Fibroblast of the conjunctiva (primary cell): Measurements from ENCODE around the gene SLAMF1.
"Not testable (repeated sequence)": the region's sequence is repeated elsewhere in the genome, so short reads cannot be mapped to it uniquely, and the experiment has no call there.

Experiments used
- DNase-seq: peaks from one replicate; pipeline ENCODE4 v3.0.0-alpha.2; 2010; ENCODE audit warnings: low read depth

The SLAMF1 gene

DNA sequence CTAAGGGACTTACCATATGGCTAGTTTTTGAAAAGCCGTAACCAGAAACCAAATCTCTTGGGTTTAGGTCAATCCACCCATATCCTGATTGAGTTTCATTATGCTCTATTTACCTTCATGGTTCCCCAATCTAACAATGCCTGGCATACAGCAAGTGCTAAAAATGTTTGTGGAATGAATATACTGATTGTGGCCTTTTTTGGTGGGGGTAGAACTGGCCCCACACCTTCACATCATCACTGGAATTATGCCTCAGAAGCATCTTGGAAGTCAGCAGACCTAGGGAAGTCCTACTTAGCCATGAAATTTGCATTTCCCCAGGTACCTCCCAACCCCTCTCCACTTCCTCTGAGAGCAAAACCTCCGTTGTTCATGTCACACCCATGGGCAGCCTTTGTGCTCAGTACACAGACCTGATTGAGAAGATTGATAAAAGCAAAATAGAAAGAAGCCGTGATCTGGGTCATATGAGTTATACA lies 17.8 kb upstream of the SLAMF1 start:
- DNase-seq, result no peak

DNA sequence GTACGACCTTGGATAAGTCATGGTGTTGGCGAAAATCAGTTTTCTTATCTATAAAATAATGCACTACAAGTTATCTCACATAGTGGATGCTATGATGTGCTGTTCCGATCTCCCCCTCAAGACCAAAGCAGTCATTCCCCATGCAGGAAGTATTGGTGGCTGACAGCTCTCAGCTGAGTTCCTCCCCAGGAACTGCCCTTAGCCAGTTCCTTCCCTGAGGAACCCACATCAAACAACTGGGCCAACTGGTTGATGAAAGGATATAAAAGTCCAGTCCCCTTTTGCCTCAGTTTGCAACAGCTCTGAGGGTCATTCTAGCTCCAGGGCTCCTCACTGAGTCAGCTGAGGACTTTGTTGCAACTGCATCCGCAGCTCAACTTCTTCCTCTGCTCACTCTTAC lies 16.1 kb upstream of the SLAMF1 start:
- no peak for DNase-seq

DNA sequence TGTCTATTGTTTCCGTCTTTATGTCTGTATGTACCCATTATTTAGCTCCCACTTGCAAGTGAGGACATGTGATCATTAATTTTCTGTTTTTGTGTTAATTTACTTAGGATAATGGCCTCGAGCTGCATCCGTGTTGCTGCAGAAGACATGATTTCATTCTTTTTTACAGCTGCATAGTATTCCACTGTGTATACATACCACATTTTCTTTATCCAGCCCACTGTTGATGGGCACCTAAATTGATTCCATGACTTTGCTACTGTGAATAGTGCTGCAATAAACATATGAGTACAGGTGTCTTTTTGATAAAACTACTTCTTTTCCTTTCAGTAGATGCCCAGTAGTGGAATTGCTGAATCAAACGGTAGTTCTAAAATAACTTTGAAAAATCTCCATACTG lies 12.7 kb upstream of the SLAMF1 start:
- DNase-seq, result no peak

DNA sequence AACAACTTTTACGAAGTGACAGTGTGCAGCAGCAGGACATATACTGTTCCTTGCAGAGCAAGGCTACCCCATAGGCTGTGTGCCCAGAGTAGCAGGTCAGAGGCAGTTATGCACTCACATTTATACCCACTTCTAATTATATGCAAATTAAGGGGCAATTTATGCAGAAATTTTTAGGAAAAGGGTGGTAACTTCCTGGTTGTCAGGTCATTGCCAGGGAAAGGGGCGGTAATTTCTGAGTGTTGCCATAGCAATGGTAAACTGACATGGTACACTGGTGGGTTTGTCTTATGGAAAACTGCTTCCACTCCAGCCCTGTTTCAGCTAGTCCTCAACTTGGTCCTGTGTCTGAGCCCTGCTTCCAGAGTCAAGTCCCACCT lies 12.0 kb upstream of the SLAMF1 start:
- DNase-seq, result no peak

DNA sequence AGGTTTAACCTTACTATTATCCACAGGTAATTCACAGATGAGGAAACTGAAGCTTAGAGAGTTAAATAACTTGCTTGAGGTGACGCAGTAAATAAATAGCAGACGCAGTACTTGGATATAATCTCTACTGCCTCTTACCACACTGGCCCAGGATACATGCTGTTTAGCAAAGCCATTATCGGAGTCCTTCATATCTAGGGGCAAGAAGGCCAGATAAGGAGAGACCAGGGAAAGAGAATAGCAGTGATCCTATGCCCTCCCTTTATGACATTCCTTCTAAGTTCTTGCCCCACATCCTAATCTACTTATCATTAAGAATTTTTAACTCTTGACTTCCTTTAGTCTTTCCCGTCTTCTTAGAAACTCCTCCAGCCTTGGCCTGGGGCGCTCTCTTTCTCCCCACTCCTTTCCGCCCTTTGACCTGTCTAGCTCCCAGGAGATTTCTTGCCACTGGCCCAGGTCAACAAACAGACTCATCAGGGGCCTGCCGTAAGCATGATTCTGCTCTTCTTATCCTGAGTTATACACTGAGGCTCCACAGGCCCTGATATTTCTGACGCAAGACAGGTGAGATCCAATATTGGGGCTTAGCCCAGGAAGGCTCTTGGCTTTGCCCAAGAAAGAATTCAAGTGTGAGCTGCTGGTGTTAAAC lies 11.4 kb upstream of the SLAMF1 start:
- DNase-seq, result no peak

DNA sequence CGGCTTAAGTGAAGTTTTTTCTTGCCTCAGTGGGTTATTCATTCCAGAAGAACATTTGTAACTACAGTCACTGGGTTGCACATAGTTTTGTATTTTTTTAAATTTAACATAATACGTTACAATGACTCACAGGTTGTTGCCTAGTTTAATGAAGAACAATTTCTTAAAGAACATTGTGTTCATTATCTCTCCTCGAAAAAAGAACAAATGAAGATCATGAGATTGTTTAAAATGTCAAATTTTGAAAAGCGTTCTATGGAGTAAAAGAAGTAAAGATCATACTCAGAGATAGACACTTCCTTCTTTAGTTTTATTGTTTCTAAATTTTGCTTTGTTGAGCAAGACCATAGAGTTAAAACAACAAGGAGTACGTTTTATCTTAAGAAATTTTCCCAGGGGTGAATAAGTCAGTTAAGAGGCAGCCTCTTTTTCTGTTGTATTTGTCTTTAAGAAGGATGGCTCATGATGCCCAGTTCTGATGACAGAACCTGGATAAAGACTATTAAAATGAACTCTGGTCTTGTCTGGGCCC lies 10.5 kb upstream of the SLAMF1 start:
- DNase-seq, result no peak

DNA sequence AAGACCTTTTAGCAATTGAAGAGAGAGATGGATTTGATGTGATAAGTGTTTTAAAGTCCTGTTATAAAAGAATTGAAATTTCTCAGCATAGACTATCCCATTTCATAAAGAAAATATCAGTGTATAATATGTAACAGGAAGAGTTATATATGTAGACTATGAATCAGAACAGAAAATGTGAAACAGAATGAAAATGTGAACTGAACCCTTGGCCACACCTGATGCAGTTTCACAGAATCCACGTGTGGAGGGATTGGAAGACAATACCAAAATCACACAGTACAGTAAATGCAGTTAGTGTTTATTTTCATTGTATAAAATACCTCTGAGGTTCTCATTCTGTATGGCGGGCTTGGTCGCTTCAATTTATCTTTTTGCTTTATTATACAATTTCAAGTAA lies 9.9 kb upstream of the SLAMF1 start:
- no peak for DNase-seq

DNA sequence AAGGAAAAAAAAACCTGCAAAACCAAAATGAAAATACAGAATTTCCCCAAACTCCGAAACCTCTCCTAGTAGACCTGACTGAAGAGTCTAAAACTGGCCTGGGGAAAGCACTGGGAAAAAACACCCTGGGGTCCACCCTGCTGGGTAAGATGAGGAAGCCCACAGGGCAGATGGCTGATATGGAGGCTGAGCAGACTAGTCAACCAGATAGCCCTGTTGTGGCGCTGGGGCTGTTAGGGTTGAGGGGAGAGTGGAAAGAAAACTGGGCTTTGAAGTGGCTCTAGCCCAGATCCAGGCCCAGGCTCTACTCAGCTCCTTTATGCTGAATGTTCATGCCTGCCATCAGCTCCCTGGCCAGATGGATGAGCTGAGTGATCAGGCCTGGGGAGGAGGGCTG lies 6.8 kb upstream of the SLAMF1 start:
- DNase-seq, result no peak

DNA sequence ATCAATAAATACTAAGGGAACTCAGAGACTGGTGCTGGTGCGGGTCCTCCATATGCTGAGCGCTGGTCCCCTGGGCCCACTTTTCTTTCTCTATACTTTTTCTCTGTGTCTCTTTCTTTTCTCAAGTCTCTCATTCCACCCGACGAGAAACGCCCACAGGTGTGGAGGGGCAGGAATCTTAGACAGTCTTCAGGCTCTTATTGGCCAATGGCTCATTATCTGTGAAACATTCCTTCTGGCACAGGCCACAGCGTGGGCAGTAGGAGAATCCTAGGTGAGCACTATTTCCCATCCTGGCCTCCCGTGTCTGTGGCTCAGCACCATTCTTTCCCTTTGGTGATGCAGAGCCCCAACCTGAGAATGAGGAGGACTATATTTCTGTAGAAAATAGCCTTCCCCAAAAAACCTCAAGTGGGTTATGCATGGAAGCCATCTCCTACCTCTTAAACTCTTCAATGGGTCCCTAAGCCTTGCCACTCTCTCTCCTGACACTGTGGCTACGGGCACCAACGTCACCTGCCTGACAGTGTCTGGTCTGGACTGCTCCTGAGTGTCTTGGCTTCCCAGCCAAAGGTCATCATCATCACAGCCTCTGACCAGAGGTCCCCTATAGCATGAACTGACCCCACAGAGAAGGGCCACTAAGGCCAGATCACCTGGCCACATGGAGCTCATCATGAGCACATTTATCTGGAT lies 6.2 kb upstream of the SLAMF1 start:
- no peak for DNase-seq

DNA sequence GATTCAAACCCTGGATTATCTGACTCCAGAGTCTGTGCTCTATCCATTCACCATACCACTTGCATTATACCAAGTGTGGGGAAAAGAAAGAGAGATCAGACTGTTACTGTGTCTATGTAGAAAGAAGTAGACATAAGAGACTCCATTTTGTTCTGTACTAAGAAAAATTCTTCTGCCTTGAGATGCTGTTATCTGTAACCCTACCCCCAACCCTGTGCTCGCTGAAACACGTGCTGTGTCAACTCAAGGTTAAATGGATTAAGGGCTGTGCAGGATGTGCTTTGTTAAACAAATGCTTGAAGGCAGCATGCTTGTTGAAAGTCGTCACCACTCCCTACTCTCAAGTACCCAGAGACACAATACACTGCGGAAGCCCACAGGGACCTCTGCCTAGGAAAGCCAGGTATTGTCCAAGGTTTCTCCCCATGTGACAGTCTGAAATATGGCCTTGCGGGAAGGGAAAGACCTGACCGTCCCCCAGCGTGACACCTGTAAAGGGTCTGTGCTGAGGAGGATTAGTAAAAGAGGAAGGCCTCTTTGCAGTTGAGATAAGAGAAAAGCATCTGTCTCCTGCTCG lies 5.3 kb upstream of the SLAMF1 start:
- DNase-seq, result not testable (repeated sequence)

DNA sequence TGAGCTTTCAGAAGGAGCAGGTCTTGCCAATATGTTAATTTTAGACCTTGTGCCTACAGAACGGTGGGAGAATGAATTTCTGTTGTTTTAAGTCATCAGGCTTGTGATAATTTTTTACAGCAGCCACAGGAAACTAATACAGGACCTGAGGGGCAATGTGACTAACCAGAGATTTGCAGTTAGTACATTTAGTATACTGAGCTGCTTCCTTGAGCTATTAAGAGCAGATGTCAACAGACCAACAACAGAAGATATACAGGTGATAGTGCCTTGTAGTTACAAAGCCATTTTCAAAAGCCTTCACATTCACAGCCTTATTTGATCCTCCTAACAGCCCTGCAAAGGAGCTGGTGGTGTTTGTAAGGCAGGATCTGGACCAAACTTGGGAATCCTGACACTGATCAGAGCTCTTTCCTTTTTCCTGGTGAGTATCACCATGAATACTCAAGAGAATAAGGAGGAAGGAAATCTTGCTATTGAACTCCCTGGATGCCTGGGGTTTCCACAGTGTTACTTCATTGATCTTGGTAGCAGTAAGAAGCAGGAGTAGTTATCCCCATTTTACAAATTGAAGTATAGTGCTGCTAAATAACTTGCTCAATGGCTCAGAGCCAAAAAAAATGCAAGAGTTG lies 4.7 kb upstream of the SLAMF1 start:
- DNase-seq, result no peak

DNA sequence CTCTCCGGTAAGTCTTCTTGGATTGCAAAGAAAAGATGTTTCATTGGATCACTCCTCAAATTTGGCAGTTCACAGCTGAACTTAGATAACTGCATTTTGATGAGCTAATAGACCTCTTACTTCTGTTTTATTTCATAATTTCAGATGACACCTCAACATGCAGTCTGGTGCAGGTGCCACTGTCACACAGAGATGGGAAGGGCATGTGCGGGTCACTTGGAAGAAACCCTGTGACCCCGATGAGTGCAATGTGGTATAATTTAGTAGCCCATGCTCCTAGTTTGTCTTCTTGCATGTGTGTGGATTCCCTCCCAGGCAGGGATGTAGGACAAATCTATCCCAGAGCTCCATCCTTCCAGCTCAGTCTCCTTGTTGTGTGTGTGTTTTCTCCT lies 481 bp upstream of the SLAMF1 start:
- DNase-seq, result no peak

DNA sequence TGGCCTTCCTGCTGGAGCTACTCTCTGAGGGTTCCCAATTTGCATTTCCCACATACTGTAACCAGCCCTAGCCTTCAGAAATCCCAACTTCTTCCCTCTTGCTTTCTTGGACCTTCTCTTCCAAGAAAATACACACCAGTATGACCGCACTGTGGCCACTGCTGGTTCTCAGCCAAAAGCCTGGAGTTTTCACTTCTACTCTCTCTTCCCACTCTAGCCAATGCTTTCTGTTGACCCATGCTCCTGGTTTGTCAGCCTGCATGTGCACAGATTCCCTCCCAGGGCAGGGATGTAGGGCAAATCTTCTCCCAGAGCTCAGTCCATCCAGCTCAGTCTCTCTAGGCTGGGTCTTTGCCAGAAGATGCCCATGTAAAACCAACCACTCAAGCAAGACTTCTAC lies 664 bp downstream of the SLAMF1 start:
- DNase-seq, result no peak

DNA sequence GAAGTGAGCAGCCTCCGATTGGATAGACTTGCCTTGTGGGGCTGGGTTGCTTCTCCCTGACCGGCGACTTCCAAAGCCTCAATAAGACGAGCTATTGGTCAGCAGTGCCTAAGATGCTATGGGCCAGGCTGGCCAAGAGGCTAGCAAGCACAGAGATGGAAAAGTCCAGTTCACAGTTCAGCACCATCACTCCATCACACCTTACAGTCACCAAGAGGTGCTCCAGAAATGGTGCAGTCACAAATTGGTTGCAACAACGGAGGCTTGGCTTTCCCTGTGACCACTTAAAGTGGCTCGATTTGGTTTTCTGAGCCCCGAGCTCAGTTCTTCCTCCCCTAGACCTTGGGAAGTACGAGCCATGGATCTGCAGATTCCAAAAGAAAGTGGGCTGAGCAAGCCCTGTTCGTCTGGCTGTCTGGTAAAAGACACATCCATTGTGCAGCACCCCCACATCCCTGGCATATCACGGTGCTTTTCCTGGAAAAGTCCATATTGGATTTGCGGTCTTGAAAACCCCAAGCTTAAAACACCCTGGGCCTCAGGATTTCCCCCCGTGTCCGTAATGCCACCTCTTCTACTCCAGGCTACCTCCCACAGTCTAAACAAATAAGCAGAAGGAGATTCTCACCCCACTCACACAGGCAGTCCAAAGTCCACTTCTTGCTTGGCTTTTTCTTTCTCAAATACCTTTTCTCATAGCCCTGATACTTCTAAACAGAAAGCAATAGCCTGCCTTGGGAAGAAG lies 1.3 kb downstream of the SLAMF1 start:
- DNase-seq, result no peak

DNA sequence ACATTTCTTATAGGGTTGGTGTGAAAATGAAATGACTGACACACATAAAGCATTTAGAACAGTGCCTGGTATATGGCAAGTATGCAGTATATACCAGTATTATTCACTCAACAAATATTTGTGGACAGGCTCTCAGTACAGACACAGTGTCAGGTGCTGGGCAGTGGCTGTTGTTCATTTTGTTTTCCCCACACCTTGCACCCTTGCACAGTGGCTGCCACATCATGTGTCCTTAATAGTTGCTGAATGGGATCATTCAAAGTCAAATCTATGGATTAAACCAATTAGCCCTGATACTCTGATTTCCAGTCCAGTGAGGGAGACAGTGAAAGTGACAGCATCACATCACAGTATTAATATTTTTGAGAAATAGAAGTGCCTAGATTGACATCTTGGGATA lies 2.4 kb downstream of the SLAMF1 start:
- no peak for DNase-seq

DNA sequence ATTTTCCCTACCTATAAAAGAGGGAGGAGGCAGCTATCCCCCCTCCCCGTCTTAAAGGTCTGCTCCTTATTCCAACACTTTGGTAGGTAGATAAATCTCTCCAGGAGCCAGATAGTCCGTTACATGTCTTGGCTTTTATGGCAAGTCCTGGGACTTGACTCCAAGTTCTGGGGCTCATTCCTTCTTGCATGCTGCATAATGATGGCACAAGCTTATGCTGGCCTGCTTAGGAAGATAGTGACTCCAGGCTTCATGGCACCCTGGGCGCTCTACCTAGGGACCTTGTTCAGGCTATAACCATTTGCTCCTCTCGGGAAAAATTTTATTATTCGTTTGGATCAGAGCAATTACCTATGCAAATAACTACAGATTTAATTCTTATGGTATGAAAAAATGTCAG lies 3.7 kb downstream of the SLAMF1 start:
- no peak for DNase-seq

DNA sequence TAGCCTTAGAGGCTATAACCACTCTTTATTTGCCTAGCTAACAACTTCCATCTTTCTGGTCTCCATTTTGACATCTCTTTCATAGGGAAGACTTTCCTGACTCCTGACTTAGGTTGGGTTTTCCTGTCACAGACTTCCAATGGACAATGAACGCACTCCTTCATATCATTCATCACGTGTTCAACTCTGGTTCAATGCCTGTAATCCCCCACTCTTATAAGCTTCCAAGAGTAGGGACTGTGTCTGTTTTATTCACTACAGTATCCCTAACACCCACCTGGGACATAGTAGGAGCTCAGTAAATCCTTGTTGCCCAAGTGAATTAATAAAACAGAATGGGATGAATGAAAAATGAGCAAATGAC lies 4.6 kb downstream of the SLAMF1 start:
- DNase-seq, result no peak

DNA sequence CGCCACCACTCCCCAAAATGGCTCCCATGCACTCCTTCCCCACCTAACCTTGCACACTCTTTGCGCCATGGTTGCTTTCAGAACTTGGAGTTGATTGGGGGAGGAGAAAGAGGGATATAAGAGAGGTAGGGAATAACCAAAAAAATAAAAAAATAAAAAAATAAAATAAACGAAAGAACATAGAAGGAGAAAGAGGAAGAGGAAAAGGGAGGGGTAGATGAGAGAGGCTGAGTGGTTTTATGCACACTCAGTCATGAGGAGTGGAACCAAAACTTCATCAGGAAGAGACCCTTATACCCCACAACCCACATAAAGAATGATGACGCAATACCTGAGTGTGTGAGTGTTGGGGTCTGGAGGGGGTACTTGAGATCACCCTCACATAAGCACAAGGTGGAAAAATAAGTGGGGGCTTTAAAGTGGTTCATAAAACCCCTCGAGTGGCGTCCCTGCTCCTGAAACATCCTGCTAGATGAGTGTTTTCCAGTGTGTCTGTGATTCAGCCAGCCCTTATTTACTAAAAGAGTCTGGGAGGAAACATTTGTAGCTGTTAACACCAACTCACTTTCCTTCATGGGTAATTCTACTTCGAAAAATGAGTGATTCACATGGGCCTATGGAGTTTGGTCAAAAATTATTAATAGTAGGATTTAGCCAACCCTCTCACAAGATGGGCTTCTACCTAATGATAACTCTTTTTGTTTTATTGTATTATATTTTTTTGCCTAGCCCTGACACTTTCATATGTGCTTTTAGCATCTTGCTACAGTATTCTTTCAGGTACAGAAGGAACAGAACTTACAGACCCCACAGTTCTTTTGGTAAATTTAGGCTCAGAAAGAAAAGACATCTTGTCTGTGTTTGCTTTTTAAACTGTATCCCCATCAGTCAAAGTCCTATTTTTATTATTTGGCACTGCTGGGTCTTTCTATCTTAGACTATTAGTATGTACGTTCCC lies 5.2 kb downstream of the SLAMF1 start:
- DNase-seq, result no peak

DNA sequence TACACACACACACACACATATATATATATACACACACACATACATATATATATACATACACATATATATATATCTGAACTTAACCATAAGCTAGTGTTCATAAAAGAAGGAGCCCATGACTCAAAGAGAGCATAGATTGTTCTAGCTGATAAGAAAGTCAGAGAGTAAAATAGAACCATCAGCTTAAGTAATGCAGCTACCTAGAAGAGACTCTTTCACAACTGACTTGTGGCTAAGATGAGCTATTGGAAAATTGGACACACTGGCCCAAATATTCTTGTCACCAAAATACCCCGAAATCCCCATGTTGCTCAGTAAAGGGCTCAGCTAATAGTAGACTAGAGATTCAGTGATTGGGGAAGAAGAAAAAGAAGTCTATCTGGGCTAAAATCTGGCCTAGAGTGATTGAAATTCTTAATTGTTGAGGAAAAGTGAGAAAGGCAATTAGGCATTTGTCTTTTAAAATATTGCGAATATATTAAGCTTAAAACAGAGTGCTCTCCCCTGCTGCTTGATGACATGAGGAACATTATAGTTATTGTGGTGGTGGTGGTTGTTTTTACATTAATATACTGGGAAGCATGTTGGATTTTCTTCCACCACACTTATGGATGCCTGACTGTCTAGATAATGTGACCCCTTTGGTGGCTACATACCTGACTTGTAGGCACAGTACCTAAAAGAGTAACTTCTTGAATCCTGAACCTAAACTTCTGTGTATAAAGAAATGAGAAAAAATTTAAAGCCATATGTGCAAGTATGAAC lies 6.3 kb downstream of the SLAMF1 start:
- DNase-seq, result no peak

DNA sequence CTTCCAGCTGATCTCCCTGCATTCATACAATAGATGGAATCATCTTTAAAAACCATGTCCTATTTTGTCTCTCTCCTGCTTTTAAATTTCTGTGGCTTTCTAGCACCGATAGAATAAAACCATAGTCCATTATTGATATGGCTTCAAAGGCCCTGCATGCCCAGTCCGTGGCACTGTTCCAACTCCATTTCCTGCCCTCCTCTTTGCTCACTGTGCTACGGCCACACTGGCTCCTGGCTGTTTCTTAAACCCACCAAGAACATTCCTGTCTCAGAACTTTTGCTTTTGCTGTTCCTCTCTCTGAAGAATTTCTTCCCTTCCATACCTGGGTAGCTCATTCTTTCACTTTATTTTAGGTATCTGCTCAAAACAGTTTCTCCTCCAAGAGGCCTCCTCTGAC lies 7.2 kb downstream of the SLAMF1 start:
- DNase-seq, result no peak
